Suprapubic skin (tissue), 4 donors: Measurements from ENCODE around the gene TRAK1. TPM values are rescaled to one million over a fixed set of nuclear protein-coding genes. Genes with fewer than 3 reads are reported as not detected.

Source experiments
- DNase-seq, 2 donors: peaks; one replicate each; pipeline ENCODE4 v3.0.0-alpha.2; 2019; ENCODE audit warnings: low spot score in 2 of 2
- H3K27ac ChIP-seq: fragments of 200-600 bp; sonication (generic); one replicate; pipeline ENCODE4 v1.5.1; 2019
- H3K27me3 ChIP-seq: fragments of 200-600 bp; sonication (generic); one replicate; pipeline ENCODE4 v1.5.1; 2019
- H3K36me3 ChIP-seq: fragments of 200-600 bp; sonication (generic); one replicate; pipeline ENCODE4 v1.5.1; 2019
- H3K4me1 ChIP-seq: fragments of 200-600 bp; sonication (generic); one replicate; pipeline ENCODE4 v1.5.1; 2019
- H3K4me3 ChIP-seq: fragments of 200-600 bp; sonication (generic); one replicate; pipeline ENCODE4 v1.5.1; 2019; ENCODE audit warnings: mild to moderate bottlenecking
- H3K9me3 ChIP-seq: fragments of 200-600 bp; sonication (generic); one replicate; pipeline ENCODE4 v1.5.1; 2019
- EP300 ChIP-seq: sonication (generic); formaldehyde crosslinking; IDR thresholded peaks from one replicate; pipeline ENCODE4 v1.6.1; 2017; ENCODE audit warnings: antibody characterized with exemption
- POLR2A ChIP-seq, 2 donors: fragments of 450-650 bp; IDR thresholded peaks; one replicate each; pipeline ENCODE4 v1.6.1; 2017; ENCODE audit warnings: antibody characterized with exemption in 2 of 2, mild to moderate bottlenecking in 2 of 2, moderate library complexity in 2 of 2
- POLR2AphosphoS5 ChIP-seq, 3 donors: sonication (generic); formaldehyde crosslinking; IDR thresholded peaks; one replicate each; pipeline ENCODE4 v1.6.1; 2017; ENCODE audit warnings: antibody characterized with exemption in 3 of 3
- WGBS: methylation state at CpG from one replicate; pipeline ENCODE4 v1.1.5; 2018; 5-methylcytosine and 5-hydroxymethylcytosine counted together
- total RNA-seq, 4 donors: library from RNA; depleted of rRNA; stranded (reverse); fragments of >200 nt; gene quantifications; one replicate each; pipeline ENCODE4 v1.1.0, GENCODE V29; 2016
- TF ChIP-seq, protein P1 (sequence below), 2 donors: fragments of 200-600 bp in 1 of 2; fragments of 450-650 bp in 1 of 2; sonication (generic) in 1 of 2; IDR thresholded peaks; one replicate each; pipeline ENCODE4 v1.5.1; 2016 to 2019; ENCODE audit warnings: antibody characterized with exemption in 2 of 2, mild to moderate bottlenecking in 1 of 2, moderate library complexity in 1 of 2

The TRAK1 gene
- total RNA-seq, 4 donors from 2014 or later = 78.3 to 214 (median 86.4) TPM

DNA sequence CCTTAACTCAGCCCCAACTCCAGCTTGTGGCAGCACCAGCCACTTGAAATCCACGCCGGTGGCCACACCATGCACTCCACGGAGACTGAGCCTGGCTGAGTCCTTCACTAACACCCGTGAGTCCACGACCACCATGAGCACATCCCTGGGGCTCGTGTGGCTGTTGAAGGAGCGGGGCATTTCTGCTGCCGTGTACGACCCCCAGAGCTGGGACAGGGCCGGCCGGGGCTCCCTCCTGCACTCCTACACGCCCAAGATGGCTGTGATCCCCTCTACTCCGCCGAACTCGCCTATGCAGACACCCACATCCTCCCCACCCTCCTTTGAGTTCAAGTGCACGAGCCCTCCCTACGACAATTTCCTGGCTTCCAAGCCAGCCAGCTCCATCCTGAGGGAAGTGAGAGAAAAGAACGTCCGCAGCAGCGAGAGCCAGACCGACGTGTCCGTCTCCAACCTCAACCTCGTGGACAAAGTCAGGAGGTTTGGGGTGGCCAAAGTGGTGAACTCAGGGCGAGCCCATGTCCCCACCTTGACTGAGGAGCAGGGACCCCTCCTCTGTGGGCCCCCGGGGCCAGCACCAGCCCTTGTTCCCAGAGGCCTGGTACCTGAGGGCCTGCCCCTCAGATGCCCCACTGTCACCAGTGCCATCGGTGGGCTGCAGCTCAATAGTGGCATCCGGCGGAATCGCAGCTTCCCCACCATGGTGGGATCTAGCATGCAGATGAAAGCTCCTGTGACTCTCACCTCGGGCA, 132.0 kb downstream of the TRAK1 start:
- Histone ChIP-seq H3K36me3 (peaks cover 57% of the 10 kb centered on the region), H3K27ac (no peak overlapping the region), H3K4me3 (no peak overlapping the region), H3K9me3 (no peaks in the 10 kb centered on the region), H3K4me1 (no peaks in the 10 kb centered on the region), H3K27me3 (no peaks in the 10 kb centered on the region)
- TF ChIP-seq EP300 (no peak), POLR2AphosphoS5 (IDR thresholded peaks at IDR 0.05) (no peak), POLR2A (IDR thresholded peaks at IDR 0.05) (no peak)
- TF ChIP-seq, protein P1, sequence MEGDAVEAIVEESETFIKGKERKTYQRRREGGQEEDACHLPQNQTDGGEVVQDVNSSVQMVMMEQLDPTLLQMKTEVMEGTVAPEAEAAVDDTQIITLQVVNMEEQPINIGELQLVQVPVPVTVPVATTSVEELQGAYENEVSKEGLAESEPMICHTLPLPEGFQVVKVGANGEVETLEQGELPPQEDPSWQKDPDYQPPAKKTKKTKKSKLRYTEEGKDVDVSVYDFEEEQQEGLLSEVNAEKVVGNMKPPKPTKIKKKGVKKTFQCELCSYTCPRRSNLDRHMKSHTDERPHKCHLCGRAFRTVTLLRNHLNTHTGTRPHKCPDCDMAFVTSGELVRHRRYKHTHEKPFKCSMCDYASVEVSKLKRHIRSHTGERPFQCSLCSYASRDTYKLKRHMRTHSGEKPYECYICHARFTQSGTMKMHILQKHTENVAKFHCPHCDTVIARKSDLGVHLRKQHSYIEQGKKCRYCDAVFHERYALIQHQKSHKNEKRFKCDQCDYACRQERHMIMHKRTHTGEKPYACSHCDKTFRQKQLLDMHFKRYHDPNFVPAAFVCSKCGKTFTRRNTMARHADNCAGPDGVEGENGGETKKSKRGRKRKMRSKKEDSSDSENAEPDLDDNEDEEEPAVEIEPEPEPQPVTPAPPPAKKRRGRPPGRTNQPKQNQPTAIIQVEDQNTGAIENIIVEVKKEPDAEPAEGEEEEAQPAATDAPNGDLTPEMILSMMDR (IDR thresholded peaks at IDR 0.05) = no peak
- 93% methylated on average over 29 of the region's 31 CpGs for WGBS
- no peak for DNase-seq

DNA sequence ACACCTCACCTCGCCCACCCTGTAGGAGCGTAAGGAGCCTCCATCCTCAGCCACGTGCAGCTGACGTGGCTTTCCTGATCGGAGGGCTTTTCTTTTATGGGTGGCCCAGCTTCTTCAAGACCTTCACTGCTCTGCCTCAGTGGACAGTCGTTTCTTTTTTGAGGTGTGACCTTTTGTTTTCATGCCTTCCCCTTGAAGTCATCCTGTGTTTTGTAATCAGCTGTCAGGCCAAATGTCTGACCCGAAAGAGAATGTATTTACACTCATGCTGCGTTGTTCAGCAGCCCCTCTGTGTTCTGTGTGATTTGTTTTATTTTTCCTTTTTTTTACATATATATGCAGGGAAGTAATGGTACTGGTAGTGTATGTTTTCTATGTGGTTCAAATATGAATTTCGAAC, 133.0 kb downstream of the TRAK1 start:
- no peak for DNase-seq
- WGBS = 86% methylated on average over 9 of the region's 9 CpGs
- Histone ChIP-seq H3K9me3 (no peaks in the 10 kb centered on the region), H3K36me3 (peaks cover 49% of the 10 kb centered on the region), H3K27ac (peak overlapping the region; percentile 48), H3K4me1 (no peaks in the 10 kb centered on the region), H3K27me3 (no peaks in the 10 kb centered on the region), H3K4me3 (no peak overlapping the region)
- TF ChIP-seq, protein P1 (IDR thresholded peaks at IDR 0.05) = no peak
- TF ChIP-seq POLR2AphosphoS5 (IDR thresholded peaks at IDR 0.05) = no peak
- no peak for TF ChIP-seq POLR2A (IDR thresholded peaks at IDR 0.05)
- TF ChIP-seq EP300 = no peak

DNA sequence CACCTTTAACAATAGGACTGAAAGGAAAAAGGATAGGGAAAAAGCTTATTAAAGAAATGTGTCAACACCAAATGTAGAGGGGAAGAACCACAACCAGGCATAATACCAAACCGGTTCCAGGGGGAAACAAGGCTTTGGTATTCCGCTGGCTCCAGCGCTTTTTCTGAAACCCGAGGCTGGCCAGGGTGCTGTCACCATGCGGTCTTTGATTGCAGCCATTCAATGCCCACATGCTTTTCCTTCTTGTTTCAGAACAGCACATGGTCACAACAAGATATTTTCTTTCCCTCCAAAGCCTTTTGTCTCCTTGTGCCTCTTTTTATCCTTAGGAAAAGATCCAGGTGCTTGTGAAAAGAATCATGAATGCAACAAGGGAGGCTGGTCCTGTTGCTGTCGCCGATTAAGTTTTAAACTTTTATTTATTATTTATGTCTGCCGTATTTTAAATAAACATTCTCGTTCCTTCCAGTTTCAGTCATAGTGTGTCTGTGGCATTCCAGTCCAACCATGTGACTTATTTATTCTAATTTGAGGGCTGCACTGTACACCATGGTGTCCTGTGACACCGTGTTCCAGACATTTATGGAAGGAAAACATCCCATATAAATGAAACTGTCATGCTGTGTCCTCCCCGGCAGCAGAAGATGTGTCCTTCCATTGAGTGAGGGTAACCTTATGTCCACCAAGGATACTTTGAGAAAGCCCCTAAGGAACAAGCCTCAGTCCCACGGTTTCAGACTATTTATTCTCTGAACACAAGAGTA, 133.7 kb downstream of the TRAK1 start:
- no peak for DNase-seq
- H3K4me1 ChIP-seq = peaks cover 5% of the 10 kb centered on the region
- H3K4me3 ChIP-seq = no peak overlapping the region
- H3K9me3 ChIP-seq = no peaks in the 10 kb centered on the region
- peak overlapping the region; percentile 48 for H3K27ac ChIP-seq
- H3K27me3 ChIP-seq = no peaks in the 10 kb centered on the region
- 73% methylated on average over 12 of the region's 12 CpGs for WGBS
- H3K36me3 ChIP-seq = peaks cover 46% of the 10 kb centered on the region
- TF ChIP-seq EP300 = no peak
- no peak for TF ChIP-seq POLR2AphosphoS5 (IDR thresholded peaks at IDR 0.05)
- TF ChIP-seq POLR2A (IDR thresholded peaks at IDR 0.05) = no peak

DNA sequence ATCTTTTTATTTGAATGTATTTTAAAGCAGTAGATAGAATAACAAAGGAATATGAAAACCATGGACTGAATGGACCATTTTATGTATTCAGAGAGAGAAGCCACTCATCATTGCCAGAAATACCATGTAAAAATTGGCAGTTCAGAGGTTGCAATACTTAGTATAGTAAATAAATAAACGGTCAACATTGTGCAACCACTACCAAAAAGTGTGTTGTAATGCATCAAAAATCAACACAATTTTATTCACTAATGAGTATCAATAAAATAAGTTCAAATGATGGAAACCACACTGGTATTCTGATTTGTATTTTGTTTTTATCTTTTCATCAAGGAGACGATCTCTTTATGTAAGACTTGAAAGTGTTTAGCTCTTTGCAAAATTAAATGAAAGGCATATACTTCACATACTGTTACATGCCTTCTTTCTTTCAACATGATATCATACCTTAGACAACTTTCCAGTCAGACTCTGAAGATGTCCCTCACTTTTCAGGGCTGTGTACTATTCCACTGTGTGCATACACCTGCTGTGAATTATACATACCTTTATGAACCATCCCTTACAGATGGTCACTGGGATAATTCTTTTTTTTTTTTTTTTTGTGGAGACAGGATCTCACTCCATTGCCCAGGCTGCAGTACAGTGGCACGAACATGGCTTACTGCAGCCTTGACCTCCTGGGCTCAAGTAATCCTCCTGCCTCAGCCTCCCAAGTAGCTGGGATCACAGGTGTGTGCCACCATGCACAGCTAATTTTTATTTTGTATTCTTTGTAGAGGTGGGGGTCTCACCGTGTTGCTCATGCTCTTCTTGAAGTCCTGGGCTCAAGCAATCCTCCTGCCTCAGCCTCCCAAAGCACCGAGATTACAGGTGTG, 134.6 kb downstream of the TRAK1 start:
- Histone ChIP-seq H3K9me3 (no peaks in the 10 kb centered on the region), H3K27me3 (no peaks in the 10 kb centered on the region), H3K4me1 (peaks cover 10% of the 10 kb centered on the region), H3K4me3 (no peak overlapping the region), H3K36me3 (peaks cover 38% of the 10 kb centered on the region), H3K27ac (no peak overlapping the region)
- DNase-seq = no peak
- no peak for TF ChIP-seq POLR2A (IDR thresholded peaks at IDR 0.05)
- TF ChIP-seq, protein P1 (IDR thresholded peaks at IDR 0.05) = no peak
- no peak for TF ChIP-seq POLR2AphosphoS5 (IDR thresholded peaks at IDR 0.05)
- TF ChIP-seq EP300 = no peak
- WGBS = 93% methylated on average over 5 of the region's 5 CpGs

DNA sequence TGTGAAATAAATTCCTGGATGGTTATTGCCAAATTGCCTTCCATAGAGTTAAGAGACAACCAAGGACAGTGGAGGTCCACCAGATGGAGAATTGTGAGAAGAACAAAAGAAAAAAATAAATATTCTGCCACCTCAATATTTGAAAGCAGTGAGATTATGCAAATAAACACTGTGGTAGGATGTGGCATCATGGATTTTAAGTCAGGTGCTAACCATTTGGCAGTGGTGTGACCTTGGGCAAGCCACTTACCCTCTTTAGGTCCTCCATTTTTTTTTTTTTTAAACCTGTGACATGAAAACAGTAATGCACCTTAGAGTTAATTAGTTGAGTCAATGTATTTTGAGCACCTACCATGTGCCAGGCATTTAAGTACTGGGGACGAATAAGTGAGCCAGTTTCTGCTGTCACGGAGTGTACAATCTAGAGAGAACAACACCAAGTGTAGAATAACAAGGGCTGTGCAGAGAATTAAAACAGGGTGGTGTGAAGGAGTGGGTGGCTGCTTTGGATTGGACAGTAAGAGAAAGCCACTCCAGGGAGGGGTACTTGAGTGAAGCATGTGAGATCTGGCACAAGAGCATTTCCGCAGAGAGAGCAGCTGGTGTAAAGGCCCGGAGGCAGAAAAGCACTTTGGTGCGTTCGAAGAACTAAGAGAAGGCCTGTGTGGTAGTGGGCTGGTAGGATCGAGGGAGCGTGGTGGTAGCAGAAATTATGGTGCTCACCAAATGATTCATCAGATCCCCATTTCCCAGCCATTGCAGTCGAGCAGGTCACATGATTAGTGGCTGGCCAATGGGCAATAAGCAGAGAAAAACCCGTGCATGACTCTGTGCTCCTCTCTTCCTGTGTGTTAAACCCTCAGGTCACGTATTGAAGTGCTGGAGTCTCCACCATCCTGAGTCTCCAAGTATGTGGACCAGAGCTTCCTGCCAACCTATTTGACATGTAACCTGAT, 135.6 kb downstream of the TRAK1 start:
- peaks cover 10% of the 10 kb centered on the region for H3K4me1 ChIP-seq
- 75% methylated on average over 11 of the region's 11 CpGs for WGBS

More for the DNA sequence above, 135.6 kb downstream of the TRAK1 start:
- Histone ChIP-seq H3K9me3 (no peaks in the 10 kb centered on the region), H3K4me3 (no peak overlapping the region), H3K36me3 (peaks cover 31% of the 10 kb centered on the region), H3K27ac (no peak overlapping the region), H3K27me3 (no peaks in the 10 kb centered on the region)
- TF ChIP-seq, protein P1 (IDR thresholded peaks at IDR 0.05) = no peak
- TF ChIP-seq EP300 (no peak), POLR2A (IDR thresholded peaks at IDR 0.05) (no peak), POLR2AphosphoS5 (IDR thresholded peaks at IDR 0.05) (no peak)
- DNase-seq = no peak
